ENCODE results near the gene E2F4. TPM values are rescaled to one million over a fixed set of nuclear protein-coding genes. Genes with fewer than 3 reads are reported as not detected.

Gene E2F4
- total and polyA plus RNA-seq, 2 of the 13 experiments (the other 11 are each of a cell fraction or from before 2014, with no cell fraction given): 84.8 to 91.2 TPM

GRCh38 chr16:67184453-67184994, 7.4 kb upstream of the E2F4 start (continued):
- no peak for TF ChIP-seq ZBTB37 (CRISPR knock-in tag; IDR thresholded peaks at IDR 0.05)

GRCh38 chr16:67184995-67185650, 6.8 kb upstream of the E2F4 start:
- Histone ChIP-seq H3K4me2 (ENCODE audit: low read depth, low read length) (peak overlapping the region; percentile 96), H3K9me3 (ENCODE audit: low read length) (no peaks in the 10 kb centered on the region), H3K27ac (ENCODE audit: extremely low read length, insufficient read depth, low read length) (no peak overlapping the region), H2AFZ (ENCODE audit: low read length) (no peak overlapping the region), H3K36me3 (replicated peaks in 1 of 2; ENCODE audit: control insufficient read depth in 1 of 2, insufficient read depth in 2 of 2, low read length in 2 of 2) (no peaks in the 10 kb centered on the region), H3K27me3 (ENCODE audit: control insufficient read depth in 1 of 2, insufficient read depth in 2 of 2, low read length in 2 of 2) (peaks cover 7 to 10% of the 10 kb centered on the region in 2 experiments; a peak in 2 of 5 replicates), H4K20me1 (ENCODE audit: insufficient read depth, low read length) (no peaks in the 10 kb centered on the region), H3K4me1 (ENCODE audit: insufficient read depth, low read length) (peaks cover 48% of the 10 kb centered on the region), H3K4me3 (replicated peaks in 1 of 3; ENCODE audit: insufficient read depth in 1 of 3, low read depth in 2 of 3, low read length in 3 of 3) (peak overlapping the region in 2 of 3 experiments; percentile 82 to 98; a peak in 4 of 6 replicates), H3K9ac (ENCODE audit: insufficient read depth, low read depth, low read length) (peak overlapping the region; percentile 93; the same call in 1 of the 2 replicates), H3K79me2 (ENCODE audit: insufficient read depth, low read length) (no peaks in the 10 kb centered on the region)
- FAIRE-seq: peak; percentile 94
- DNase-seq (ENCODE audit: low spot score): peak; percentile 86
- ChIA-PET CTCF (ENCODE audit: low intra/inter-chr PET ratio, low total read pairs) (interaction anchor here (0.8 to 2.7 kb wide), 8 partner anchors 11 to 290 kb away, joined by 3 to 28 read pairs (median 4); no protein-coding TSS in a partner anchor), POLR2A (interaction anchor here (1.0 to 2.8 kb wide), 8 partner anchors 12 to 167 kb away, joined by 4 to 18 read pairs (median 6); partner anchors contain the start of genes CBFB, FHOD1, NOL3 and TMEM208)
- 36% methylated on average over 34 of the region's 43 CpGs for WGBS (ENCODE audit: low lambda C conversion rate)
- in situ Hi-C loops (cut with HindIII; ENCODE audit: extremely low pct_ligation_motif_present, low pct_unique_long_range_greater_than_20kb): loop anchor here (5.0 kb wide), 1 partner anchor 208 kb away; no protein-coding TSS in a partner anchor
- intact Hi-C loops (cut with micrococcal nuclease; ENCODE audit: unreplicated experiment): loop anchor here (1.0 to 5.0 kb wide), 3 partner anchors 42 to 208 kb away; partner anchors contain the start of gene TMEM208
- ATAC-seq: peak; percentile 70
- no TSS peak for BruUV-seq (replicated peaks)
- TF ChIP-seq ARID5B (CRISPR knock-in tag; IDR thresholded peaks at IDR 0.05) (peak; percentile 74), CC2D1A (CRISPR knock-in tag; IDR thresholded peaks at IDR 0.05) (0 out of 2 replicates have a peak, but pooled peaks have one; percentile 82), ZNF232 (CRISPR knock-in tag; IDR thresholded peaks at IDR 0.05; ENCODE audit: borderline replicate concordance) (peak; percentile 92), SRY (CRISPR knock-in tag; IDR thresholded peaks at IDR 0.05) (peak; percentile 84), KDM3A (CRISPR knock-in tag; IDR thresholded peaks at IDR 0.05; ENCODE audit: low read depth) (peak; percentile 98), RNF2 (conservative IDR thresholded peaks at IDR 0.05; ENCODE audit: low read depth) (no peak), RARA (CRISPR knock-in tag; IDR thresholded peaks at IDR 0.05) (peak; percentile 82), ESRRA (CRISPR knock-in tag; IDR thresholded peaks at IDR 0.05; ENCODE audit: low read depth) (peak; percentile 81; the same call in 1 of the 2 replicates), ZXDC (CRISPR knock-in tag; IDR thresholded peaks at IDR 0.05) (no peak; the same call in 1 of the 2 replicates), ZNF530 (CRISPR knock-in tag; IDR thresholded peaks at IDR 0.05; ENCODE audit: low read depth) (no peak), BRCA1 (CRISPR knock-in tag; IDR thresholded peaks at IDR 0.05) (no peak)
